HL-60 (cell line): Measurements from ENCODE around the gene MYO7A.

Source experiments
- DNase-seq, 2 experiments: peaks; one replicate each; pipeline ENCODE4 v3.0.0-alpha.2; 2010 to 2020; ENCODE audit warnings: low read depth in 1 of 2, low spot score in 1 of 2
- H3K27ac ChIP-seq: fragments of 250-450 bp; sonication (Bioruptor Pico); replicated peaks from 2 replicates; pipeline ENCODE4 v1.5.1; 2020; ENCODE audit warnings: mild to moderate bottlenecking, moderate library complexity
- H3K27me3 ChIP-seq: fragments of 250-450 bp; sonication (Bioruptor Pico); 2 replicates; pipeline ENCODE4 v1.5.1; 2021; ENCODE audit warnings: mild to moderate bottlenecking, moderate library complexity; ENCODE audit not compliant: insufficient read depth, poor library complexity, severe bottlenecking
- H3K4me3 ChIP-seq: replicated peaks from 2 replicates; pipeline ENCODE4 v1.5.1; 2011; ENCODE audit warnings: mild to moderate bottlenecking, control low read depth, low read length; ENCODE audit not compliant: insufficient read depth
- GABPA ChIP-seq: IDR thresholded peaks from 2 replicates; pipeline ENCODE4 v1.6.1; 2012; ENCODE audit warnings: low read depth
- POLR2AphosphoS5 ChIP-seq: IDR thresholded peaks from 2 replicates; pipeline ENCODE4 v1.6.1; 2012; ENCODE audit warnings: low read depth
- SPI1 ChIP-seq: IDR thresholded peaks from 2 replicates; pipeline ENCODE4 v1.6.1; 2012; ENCODE audit warnings: low read depth, mild to moderate bottlenecking, borderline replicate concordance
- TF ChIP-seq, protein P1 (sequence below): IDR thresholded peaks from one replicate; pipeline ENCODE4 v1.5.1; 2011; ENCODE audit warnings: low read length, control low read depth, inconsistent platforms; ENCODE audit not compliant: insufficient read depth
- TF ChIP-seq, protein P2 (sequence below): IDR thresholded peaks from 2 replicates; pipeline ENCODE4 v1.6.1; 2012; ENCODE audit warnings: low read depth; ENCODE audit not compliant: insufficient replicate concordance

Gene MYO7A

DNA sequence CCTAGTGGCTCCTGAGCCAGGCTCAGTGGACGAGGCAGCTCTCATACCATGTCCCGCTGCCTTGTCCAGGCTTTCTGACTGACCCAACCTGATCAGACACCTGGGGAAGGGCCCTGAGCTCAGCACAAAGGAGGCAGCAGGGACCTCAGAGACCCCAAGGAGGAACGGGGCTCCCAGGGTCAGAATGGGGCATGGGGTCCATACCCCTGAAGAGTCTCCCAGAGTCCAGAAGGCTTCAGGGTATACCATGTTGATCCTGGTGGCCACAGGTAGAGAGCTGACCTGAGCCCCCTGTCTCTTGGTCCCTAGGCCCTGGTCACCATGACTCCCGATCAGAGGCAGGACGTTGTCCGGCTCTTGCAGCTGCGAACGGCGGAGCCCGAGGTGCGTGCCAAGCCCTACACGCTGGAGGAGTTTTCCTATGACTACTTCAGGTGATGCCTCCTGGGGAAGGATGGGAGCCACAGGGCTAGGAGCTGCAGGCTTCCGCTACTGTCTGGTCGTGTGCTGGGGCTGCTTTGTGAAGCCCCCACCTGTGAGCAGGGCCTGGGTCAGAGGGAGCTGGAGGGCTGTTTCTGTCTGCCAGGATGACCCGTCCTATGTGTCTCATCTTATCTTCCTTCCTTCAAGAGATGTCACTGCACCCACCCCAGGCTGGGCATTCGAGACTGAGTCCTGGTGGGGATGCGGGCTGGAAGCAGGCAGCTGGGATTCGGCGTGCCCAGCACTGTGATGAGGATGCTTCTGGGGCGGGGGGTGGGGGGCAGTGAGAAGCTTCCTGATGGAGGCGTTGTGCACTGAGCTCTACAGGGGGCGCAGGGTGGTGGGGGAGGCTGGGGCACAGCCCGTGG lies 74.2 kb downstream of the MYO7A start:
- TF ChIP-seq, protein P1, sequence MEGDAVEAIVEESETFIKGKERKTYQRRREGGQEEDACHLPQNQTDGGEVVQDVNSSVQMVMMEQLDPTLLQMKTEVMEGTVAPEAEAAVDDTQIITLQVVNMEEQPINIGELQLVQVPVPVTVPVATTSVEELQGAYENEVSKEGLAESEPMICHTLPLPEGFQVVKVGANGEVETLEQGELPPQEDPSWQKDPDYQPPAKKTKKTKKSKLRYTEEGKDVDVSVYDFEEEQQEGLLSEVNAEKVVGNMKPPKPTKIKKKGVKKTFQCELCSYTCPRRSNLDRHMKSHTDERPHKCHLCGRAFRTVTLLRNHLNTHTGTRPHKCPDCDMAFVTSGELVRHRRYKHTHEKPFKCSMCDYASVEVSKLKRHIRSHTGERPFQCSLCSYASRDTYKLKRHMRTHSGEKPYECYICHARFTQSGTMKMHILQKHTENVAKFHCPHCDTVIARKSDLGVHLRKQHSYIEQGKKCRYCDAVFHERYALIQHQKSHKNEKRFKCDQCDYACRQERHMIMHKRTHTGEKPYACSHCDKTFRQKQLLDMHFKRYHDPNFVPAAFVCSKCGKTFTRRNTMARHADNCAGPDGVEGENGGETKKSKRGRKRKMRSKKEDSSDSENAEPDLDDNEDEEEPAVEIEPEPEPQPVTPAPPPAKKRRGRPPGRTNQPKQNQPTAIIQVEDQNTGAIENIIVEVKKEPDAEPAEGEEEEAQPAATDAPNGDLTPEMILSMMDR = no peak
- TF ChIP-seq POLR2AphosphoS5 (no peak), SPI1 (no peak)
- no peak for DNase-seq
- H3K27ac ChIP-seq = no peak overlapping the region
- H3K27me3 ChIP-seq = no peaks in the 10 kb centered on the region
- no peak overlapping the region for H3K4me3 ChIP-seq

DNA sequence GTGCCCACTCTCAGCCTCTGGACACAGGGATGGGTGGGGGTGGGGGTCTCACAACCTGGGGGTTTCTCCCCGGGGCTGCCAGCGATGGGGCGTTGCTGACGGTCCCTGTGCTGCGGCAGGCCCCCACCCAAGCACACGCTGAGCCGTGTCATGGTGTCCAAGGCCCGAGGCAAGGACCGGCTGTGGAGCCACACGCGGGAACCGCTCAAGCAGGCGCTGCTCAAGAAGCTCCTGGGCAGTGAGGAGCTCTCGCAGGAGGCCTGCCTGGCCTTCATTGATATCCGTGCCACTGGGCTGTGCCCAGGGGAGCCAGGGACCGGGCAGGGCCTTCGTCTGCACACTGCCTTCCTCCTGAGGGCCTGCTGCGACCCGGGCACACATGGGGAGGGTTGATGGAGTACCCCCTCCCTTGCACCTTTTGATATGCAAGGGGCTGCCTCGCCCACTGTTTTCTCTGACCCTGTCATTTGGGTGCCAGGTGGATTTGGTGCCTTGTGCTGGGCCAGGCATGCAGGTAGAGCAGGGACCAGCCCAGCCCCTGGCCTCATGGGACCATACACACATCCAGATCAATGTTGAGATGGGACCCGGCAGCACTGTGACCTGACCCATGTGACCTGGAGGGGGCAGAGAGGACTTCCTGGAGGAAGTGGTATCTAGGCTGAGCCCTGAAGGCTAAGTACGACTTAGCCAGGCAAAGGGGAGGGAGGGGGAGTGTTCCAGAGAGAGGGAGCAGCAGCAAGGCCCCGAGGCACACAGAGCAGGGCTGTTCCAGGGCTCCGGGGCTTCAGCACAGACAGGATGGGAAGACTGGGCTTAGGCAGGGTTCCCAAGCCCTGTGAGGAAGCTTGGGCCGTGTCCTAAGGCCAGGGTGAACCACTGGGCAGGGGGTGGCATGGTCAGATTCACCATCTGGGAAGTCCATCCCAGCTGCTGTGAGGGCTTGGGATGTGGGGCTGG lies 75.2 kb downstream of the MYO7A start:
- Histone ChIP-seq H3K27ac (no peak overlapping the region), H3K27me3 (no peaks in the 10 kb centered on the region), H3K4me3 (no peak overlapping the region)
- DNase-seq = no peak
- TF ChIP-seq SPI1 = no peak
- TF ChIP-seq, protein P1 = no peak
- TF ChIP-seq, protein P2, sequence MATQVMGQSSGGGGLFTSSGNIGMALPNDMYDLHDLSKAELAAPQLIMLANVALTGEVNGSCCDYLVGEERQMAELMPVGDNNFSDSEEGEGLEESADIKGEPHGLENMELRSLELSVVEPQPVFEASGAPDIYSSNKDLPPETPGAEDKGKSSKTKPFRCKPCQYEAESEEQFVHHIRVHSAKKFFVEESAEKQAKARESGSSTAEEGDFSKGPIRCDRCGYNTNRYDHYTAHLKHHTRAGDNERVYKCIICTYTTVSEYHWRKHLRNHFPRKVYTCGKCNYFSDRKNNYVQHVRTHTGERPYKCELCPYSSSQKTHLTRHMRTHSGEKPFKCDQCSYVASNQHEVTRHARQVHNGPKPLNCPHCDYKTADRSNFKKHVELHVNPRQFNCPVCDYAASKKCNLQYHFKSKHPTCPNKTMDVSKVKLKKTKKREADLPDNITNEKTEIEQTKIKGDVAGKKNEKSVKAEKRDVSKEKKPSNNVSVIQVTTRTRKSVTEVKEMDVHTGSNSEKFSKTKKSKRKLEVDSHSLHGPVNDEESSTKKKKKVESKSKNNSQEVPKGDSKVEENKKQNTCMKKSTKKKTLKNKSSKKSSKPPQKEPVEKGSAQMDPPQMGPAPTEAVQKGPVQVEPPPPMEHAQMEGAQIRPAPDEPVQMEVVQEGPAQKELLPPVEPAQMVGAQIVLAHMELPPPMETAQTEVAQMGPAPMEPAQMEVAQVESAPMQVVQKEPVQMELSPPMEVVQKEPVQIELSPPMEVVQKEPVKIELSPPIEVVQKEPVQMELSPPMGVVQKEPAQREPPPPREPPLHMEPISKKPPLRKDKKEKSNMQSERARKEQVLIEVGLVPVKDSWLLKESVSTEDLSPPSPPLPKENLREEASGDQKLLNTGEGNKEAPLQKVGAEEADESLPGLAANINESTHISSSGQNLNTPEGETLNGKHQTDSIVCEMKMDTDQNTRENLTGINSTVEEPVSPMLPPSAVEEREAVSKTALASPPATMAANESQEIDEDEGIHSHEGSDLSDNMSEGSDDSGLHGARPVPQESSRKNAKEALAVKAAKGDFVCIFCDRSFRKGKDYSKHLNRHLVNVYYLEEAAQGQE = no peak
- TF ChIP-seq POLR2AphosphoS5 = no peak
- TF ChIP-seq GABPA = no peak

DNA sequence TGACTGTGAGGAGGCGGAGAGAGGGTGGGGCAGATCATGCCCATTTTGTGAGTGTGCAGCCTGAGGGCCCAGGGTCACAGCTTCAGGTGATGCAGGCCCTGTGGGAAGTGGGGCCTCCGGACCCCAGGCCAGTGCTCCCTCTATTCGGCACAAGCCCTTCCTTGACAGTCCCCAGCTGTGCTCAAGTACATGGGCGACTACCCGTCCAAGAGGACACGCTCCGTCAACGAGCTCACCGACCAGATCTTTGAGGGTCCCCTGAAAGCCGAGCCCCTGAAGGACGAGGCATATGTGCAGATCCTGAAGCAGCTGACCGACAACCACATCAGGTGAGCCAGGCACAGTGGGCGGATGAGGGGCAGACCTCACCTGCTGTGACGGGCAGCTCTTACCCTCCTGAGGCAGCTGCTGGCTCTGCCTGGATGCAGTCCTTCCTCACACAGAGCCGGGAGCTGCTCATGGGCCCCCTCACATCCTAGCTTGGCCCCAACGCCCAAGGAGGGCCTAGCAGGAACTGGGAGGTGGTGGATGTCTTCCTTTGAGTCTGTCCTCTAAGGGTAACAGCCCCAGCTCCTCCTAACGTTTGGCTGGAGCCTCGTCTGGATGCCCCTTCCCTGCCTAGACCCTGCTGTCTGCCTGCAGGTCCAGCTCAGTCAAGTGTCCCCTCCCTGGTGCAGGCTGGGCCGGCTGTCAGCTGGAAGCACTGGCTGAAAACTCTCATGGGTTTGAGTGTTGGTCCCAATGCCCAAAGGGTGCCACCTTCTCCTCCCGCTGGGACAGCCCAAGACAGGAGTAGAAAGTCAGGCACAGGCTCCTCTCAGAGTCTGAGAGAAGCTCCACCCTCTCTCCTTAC lies 76.1 kb downstream of the MYO7A start:
- Histone ChIP-seq H3K4me3 (no peak overlapping the region), H3K27me3 (no peaks in the 10 kb centered on the region), H3K27ac (no peak overlapping the region)
- DNase-seq = no peak
- TF ChIP-seq, protein P2 = no peak
- TF ChIP-seq, protein P1 = no peak
- TF ChIP-seq POLR2AphosphoS5 = no peak
- no peak for TF ChIP-seq GABPA
- TF ChIP-seq SPI1 = no peak
